H9 (cell line): Measurements from ENCODE around the gene MID1. TPM values are rescaled to one million over a fixed set of nuclear protein-coding genes. Genes with fewer than 3 reads are reported as not detected.

Source experiments
- DNase-seq: peaks from one replicate; pipeline ENCODE4 v3.0.0-alpha.2; 2017
- H2AFZ ChIP-seq: one replicate; pipeline ENCODE4 v1.6.1; 2013; ENCODE audit warnings: mild to moderate bottlenecking, low read length, control low read depth, moderate library complexity
- H2AK5ac ChIP-seq: 2 replicates; pipeline ENCODE4 v1.6.1; 2013; ENCODE audit warnings: low read length, control low read depth, mixed read lengths; ENCODE audit not compliant: insufficient read length
- H2BK120ac ChIP-seq: one replicate; pipeline ENCODE4 v1.6.1; 2013; ENCODE audit warnings: low read depth, mild to moderate bottlenecking, low read length, control low read depth, inconsistent platforms; ENCODE audit not compliant: poor library complexity, severe bottlenecking
- H2BK12ac ChIP-seq: 2 replicates; pipeline ENCODE4 v1.6.1; 2013; ENCODE audit warnings: low read length, control low read depth, mixed read lengths, low read depth; ENCODE audit not compliant: insufficient read length
- H2BK15ac ChIP-seq: 2 replicates; pipeline ENCODE4 v1.6.1; 2013; ENCODE audit warnings: low read depth, low read length, control low read depth
- H2BK20ac ChIP-seq: one replicate; pipeline ENCODE4 v1.6.1; 2013; ENCODE audit warnings: low read depth, mild to moderate bottlenecking, low read length, control low read depth, inconsistent platforms; ENCODE audit not compliant: poor library complexity, severe bottlenecking
- H2BK5ac ChIP-seq: 2 replicates; pipeline ENCODE4 v1.6.1; 2013; ENCODE audit warnings: low read length, control low read depth, mixed read lengths; ENCODE audit not compliant: insufficient read length
- H3K14ac ChIP-seq: 2 replicates; pipeline ENCODE4 v1.6.1; 2013; ENCODE audit warnings: low read length, control low read depth; ENCODE audit not compliant: insufficient read depth
- H3K18ac ChIP-seq: 2 replicates; pipeline ENCODE4 v1.6.1; 2013; ENCODE audit warnings: low read depth, mild to moderate bottlenecking, mixed read lengths, low read length, control low read depth; ENCODE audit not compliant: insufficient read length
- H3K23ac ChIP-seq: 2 replicates; pipeline ENCODE4 v1.6.1; 2013; ENCODE audit warnings: low read length, control low read depth, mixed read lengths, low read depth; ENCODE audit not compliant: insufficient read length
- H3K23me2 ChIP-seq: 2 replicates; pipeline ENCODE4 v1.6.1; 2013; ENCODE audit warnings: low read depth, mild to moderate bottlenecking, mixed read lengths, low read length, control low read depth; ENCODE audit not compliant: insufficient read length, poor library complexity, severe bottlenecking
- H3K27ac ChIP-seq: 2 replicates; pipeline ENCODE4 v1.5.1; 2013; ENCODE audit warnings: low read length, control low read depth, mixed read lengths, low read depth; ENCODE audit not compliant: insufficient read length
- H3K27me3 ChIP-seq: 2 replicates; pipeline ENCODE4 v1.6.1; 2013; ENCODE audit warnings: low read length, control low read depth, inconsistent platforms; ENCODE audit not compliant: insufficient read depth
- H3K4ac ChIP-seq: 2 replicates; pipeline ENCODE4 v1.6.1; 2013; ENCODE audit warnings: low read depth, mild to moderate bottlenecking, control low read depth, inconsistent platforms, low read length, moderate library complexity
- H3K4me1 ChIP-seq: 2 replicates; pipeline ENCODE4 v1.6.1; 2013; ENCODE audit warnings: low read length, control low read depth, inconsistent platforms; ENCODE audit not compliant: insufficient read depth
- H3K4me2 ChIP-seq: 2 replicates; pipeline ENCODE4 v1.6.1; 2013; ENCODE audit warnings: low read length, control low read depth, mixed read lengths; ENCODE audit not compliant: insufficient read length, insufficient read depth
- H3K56ac ChIP-seq: 2 replicates; pipeline ENCODE4 v1.6.1; 2013; ENCODE audit warnings: low read depth, mild to moderate bottlenecking, mixed read lengths, low read length, control low read depth; ENCODE audit not compliant: insufficient read length
- H3K79me1 ChIP-seq: 2 replicates; pipeline ENCODE4 v1.6.1; 2013; ENCODE audit warnings: low read depth, mild to moderate bottlenecking, moderate library complexity, low read length, control low read depth, inconsistent platforms; ENCODE audit not compliant: insufficient read depth, poor library complexity, severe bottlenecking
- H3K79me2 ChIP-seq: 2 replicates; pipeline ENCODE4 v1.6.1; 2013; ENCODE audit warnings: low read length, control low read depth, inconsistent platforms; ENCODE audit not compliant: insufficient read depth
- H3K9ac ChIP-seq: 2 replicates; pipeline ENCODE4 v1.6.1; 2013; ENCODE audit warnings: low read length, control low read depth, mixed read lengths; ENCODE audit not compliant: insufficient read length; ENCODE audit errors: extremely low read depth
- H3K9me3 ChIP-seq: one replicate; pipeline ENCODE4 v1.6.1; 2013; ENCODE audit warnings: low read depth, low read length, inconsistent platforms; ENCODE audit not compliant: control insufficient read depth
- H3T11ph ChIP-seq: one replicate; pipeline ENCODE4 v1.6.1; 2013; ENCODE audit warnings: mild to moderate bottlenecking, low read length, control low read depth, inconsistent platforms
- H4K20me1 ChIP-seq: one replicate; pipeline ENCODE4 v1.6.1; 2013; ENCODE audit not compliant: control insufficient read depth, insufficient read length, insufficient read depth
- H4K5ac ChIP-seq: 2 replicates; pipeline ENCODE4 v1.6.1; 2013; ENCODE audit warnings: low read depth, mild to moderate bottlenecking, mixed read lengths, low read length, control low read depth; ENCODE audit not compliant: insufficient read length
- H4K8ac ChIP-seq: replicated peaks from 2 replicates; pipeline ENCODE4 v1.6.1; 2013; ENCODE audit warnings: low read length, control low read depth, mixed read lengths, low read depth; ENCODE audit not compliant: insufficient read length
- H4K91ac ChIP-seq: 2 replicates; pipeline ENCODE4 v1.6.1; 2013; ENCODE audit warnings: low read depth, mild to moderate bottlenecking, moderate library complexity, mixed read lengths, low read length, control low read depth; ENCODE audit not compliant: insufficient read length
- H3K27ac Mint-ChIP-seq, 3 experiments: 2 replicates in 2 of 3; 3 replicates in 1 of 3; pipeline ENCODE4 v1.8.0; 2020 to 2021; ENCODE audit warnings: mixed read lengths in 3 of 3, mild to moderate bottlenecking in 1 of 3, moderate library complexity in 1 of 3
- H3K27me3 Mint-ChIP-seq: 2 replicates; pipeline ENCODE4 v1.8.0; 2021; ENCODE audit warnings: low read depth, mild to moderate bottlenecking, moderate library complexity, mixed read lengths
- H3K36me3 Mint-ChIP-seq, 3 experiments: 2 replicates in 2 of 3; 3 replicates in 1 of 3; pipeline ENCODE4 v1.8.0; 2020 to 2021; ENCODE audit warnings: low read depth in 3 of 3, mixed read lengths in 3 of 3; ENCODE audit not compliant: insufficient read depth in 1 of 3
- H3K4me1 Mint-ChIP-seq, 2 experiments: 2 replicates each; pipeline ENCODE4 v1.8.0; 2020; ENCODE audit warnings: mixed read lengths in 2 of 2
- H3K4me3 Mint-ChIP-seq, 2 experiments: 2 replicates in 1 of 2; 3 replicates in 1 of 2; pipeline ENCODE4 v1.8.0; 2020 to 2021; ENCODE audit warnings: mild to moderate bottlenecking in 2 of 2, mixed read lengths in 2 of 2, moderate library complexity in 1 of 2
- H3K9me3 Mint-ChIP-seq, 2 experiments: 2 replicates in 1 of 2; 3 replicates in 1 of 2; pipeline ENCODE4 v1.8.0; 2020; ENCODE audit warnings: mild to moderate bottlenecking in 2 of 2, mixed read lengths in 2 of 2, moderate library complexity in 1 of 2
- WGBS: extraction: QIAGEN DNeasy Blood & Tissue Kit; methylation state at CpG from one replicate; pipeline ENCODE4 v1.1.7; 2013; ENCODE audit warnings: missing lambda C conversion rate, low lambda C conversion rate, mixed read lengths; ENCODE audit not compliant: insufficient read length; ENCODE audit errors: extremely low coverage; 5-methylcytosine and 5-hydroxymethylcytosine counted together
- total RNA-seq: library from RNA; stranded (reverse); gene quantifications from 2 replicates; pipeline ENCODE4 v1.2.1, GENCODE V29; 2021
- TF ChIP-seq, protein P1 (sequence below): fragments of 200-600 bp; sonication (generic); conservative IDR thresholded peaks from 3 replicates; pipeline ENCODE4 v1.8.0; 2021; ENCODE audit warnings: antibody characterized with exemption, mild to moderate bottlenecking

MID1 gene
- total RNA-seq, 1 experiment from 2014 or later: 32.9 TPM

DNA sequence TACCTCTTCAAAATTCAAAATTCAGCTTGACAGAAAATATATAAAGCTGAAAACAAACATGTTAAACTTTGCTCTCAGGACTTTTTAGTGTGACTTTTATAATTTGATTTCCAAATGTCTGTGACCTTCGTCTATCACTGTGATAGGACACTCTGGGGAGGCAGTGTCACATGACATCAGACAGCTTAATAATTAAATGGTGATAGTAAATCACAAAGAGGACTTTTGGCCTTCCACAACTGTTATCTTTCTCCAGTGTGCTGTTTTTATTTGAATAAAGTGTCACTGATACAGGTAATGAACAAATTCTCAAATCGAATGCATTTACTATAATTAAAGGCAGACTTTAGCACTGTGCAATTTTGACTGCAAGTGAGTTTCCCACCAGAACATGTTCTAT is 83.1 kb downstream of the MID1 start:
- no peak overlapping the region for H4K91ac ChIP-seq
- Mint-ChIP-seq H3K27me3 (no peaks in the 10 kb centered on the region), H3K9me3 (peaks cover 25 to 39% of the 10 kb centered on the region in 2 experiments), H3K4me3 (no peak overlapping the region), H3K27ac (no peak overlapping the region), H3K4me1 (peaks cover 16 to 20% of the 10 kb centered on the region in 2 experiments), H3K36me3 (no peaks in the 10 kb centered on the region; a peak in 1 of 7 replicates)
- TF ChIP-seq, protein P1, sequence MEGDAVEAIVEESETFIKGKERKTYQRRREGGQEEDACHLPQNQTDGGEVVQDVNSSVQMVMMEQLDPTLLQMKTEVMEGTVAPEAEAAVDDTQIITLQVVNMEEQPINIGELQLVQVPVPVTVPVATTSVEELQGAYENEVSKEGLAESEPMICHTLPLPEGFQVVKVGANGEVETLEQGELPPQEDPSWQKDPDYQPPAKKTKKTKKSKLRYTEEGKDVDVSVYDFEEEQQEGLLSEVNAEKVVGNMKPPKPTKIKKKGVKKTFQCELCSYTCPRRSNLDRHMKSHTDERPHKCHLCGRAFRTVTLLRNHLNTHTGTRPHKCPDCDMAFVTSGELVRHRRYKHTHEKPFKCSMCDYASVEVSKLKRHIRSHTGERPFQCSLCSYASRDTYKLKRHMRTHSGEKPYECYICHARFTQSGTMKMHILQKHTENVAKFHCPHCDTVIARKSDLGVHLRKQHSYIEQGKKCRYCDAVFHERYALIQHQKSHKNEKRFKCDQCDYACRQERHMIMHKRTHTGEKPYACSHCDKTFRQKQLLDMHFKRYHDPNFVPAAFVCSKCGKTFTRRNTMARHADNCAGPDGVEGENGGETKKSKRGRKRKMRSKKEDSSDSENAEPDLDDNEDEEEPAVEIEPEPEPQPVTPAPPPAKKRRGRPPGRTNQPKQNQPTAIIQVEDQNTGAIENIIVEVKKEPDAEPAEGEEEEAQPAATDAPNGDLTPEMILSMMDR: no peak
- H2BK15ac ChIP-seq: no peak overlapping the region
- no peak overlapping the region for H3K18ac ChIP-seq
- H4K5ac ChIP-seq: no peak overlapping the region
- WGBS: no CpG with 5 or more reads among the region's 2 CpGs
- peaks cover 6% of the 10 kb centered on the region; the same call in 1 of the 2 replicates for H3K79me2 ChIP-seq
- no peaks in the 10 kb centered on the region for H3K23me2 ChIP-seq
- H3K27ac ChIP-seq: no peak overlapping the region
- no peak overlapping the region for H4K8ac ChIP-seq
- H3K9ac ChIP-seq: no peak overlapping the region
- no peak overlapping the region for H2BK20ac ChIP-seq
- H3K23ac ChIP-seq: no peak overlapping the region
- no peak overlapping the region for H2BK12ac ChIP-seq
- no peak overlapping the region for H2BK120ac ChIP-seq
- no peak overlapping the region for H3K14ac ChIP-seq
- H2BK5ac ChIP-seq: no peak overlapping the region
- no peak overlapping the region for H3K4ac ChIP-seq
- H3K27me3 ChIP-seq: no peaks in the 10 kb centered on the region
- no peaks in the 10 kb centered on the region for H3K79me1 ChIP-seq
- no peak overlapping the region for H2AK5ac ChIP-seq
- no peak overlapping the region for H3K4me2 ChIP-seq
- H2AFZ ChIP-seq: no peak overlapping the region
- H3K9me3 ChIP-seq: no peaks in the 10 kb centered on the region
- H3K56ac ChIP-seq: no peak overlapping the region
- H3K4me1 ChIP-seq: peaks cover 5% of the 10 kb centered on the region; the same call in 1 of the 2 replicates
- H3T11ph ChIP-seq: no peak overlapping the region
- H4K20me1 ChIP-seq: no peaks in the 10 kb centered on the region
- no peak for DNase-seq
